Caco-2 (cell line): Measurements from ENCODE around the gene ENO3. TPM values are rescaled to one million over a fixed set of nuclear protein-coding genes. Genes with fewer than 3 reads are reported as not detected.
A peak's percentile ranks its signal among the peaks of the same experiment; 100 is the strongest.
"Not testable (repeated sequence)": the region's sequence is repeated elsewhere in the genome, so short reads cannot be mapped to it uniquely, and the experiment has no call there.

ENCODE experiments used
- BruUV-seq: library from RNA; stranded (reverse); fragments of 400-500 nt; replicated peaks from 2 replicates; lab custom pipeline; 2021; lab: Mats Ljungman, UMichigan
- CTCF ChIA-PET: fragments of 300-600 bp; sonication (Branson Sonifier 250); formaldehyde crosslinking; loops from one replicate; lab custom pipeline; 2022; ENCODE audit warnings: antibody characterized with exemption; lab: Charles Lee
- POLR2A ChIA-PET: fragments of 300-600 bp; sonication (Branson Sonifier 250); formaldehyde crosslinking; loops from one replicate; lab custom pipeline; 2022; ENCODE audit warnings: antibody characterized with exemption; lab: Charles Lee
- DNase-seq, 2 experiments: peaks; one replicate each; pipeline versions ENCODE4 v3.0.0 to v3.0.0-alpha.2; 2020 to 2022
- H3K27me3 ChIP-seq: replicated peaks from 2 replicates; pipeline ENCODE4 v1.6.0; 2011; ENCODE audit warnings: low read length; ENCODE audit not compliant: control insufficient read depth, insufficient read depth
- H3K36me3 ChIP-seq: 2 replicates; pipeline ENCODE4 v1.5.1; 2011; ENCODE audit warnings: low read length; ENCODE audit not compliant: control insufficient read depth, insufficient read depth
- H3K4me1 ChIP-seq: fragments of 250-450 bp; sonication (Bioruptor Pico); 2 replicates; pipeline ENCODE4 v1.5.1; 2020; ENCODE audit warnings: mild to moderate bottlenecking
- H3K4me3 ChIP-seq: 2 replicates; pipeline ENCODE4 v1.5.1; 2011; ENCODE audit warnings: low read depth, mild to moderate bottlenecking, control low read depth, low read length
- H3K9me3 ChIP-seq: fragments of 250-450 bp; sonication (Bioruptor Pico); 2 replicates; pipeline ENCODE4 v1.5.1; 2020; ENCODE audit warnings: mild to moderate bottlenecking, moderate library complexity
- H3K27ac Mint-ChIP-seq: one replicate; pipeline ENCODE4 v1.8.0; 2022; ENCODE audit warnings: mixed read lengths; ENCODE audit not compliant: unreplicated experiment
- H3K27me3 Mint-ChIP-seq: one replicate; pipeline ENCODE4 v1.8.0; 2022; ENCODE audit warnings: mixed read lengths; ENCODE audit not compliant: insufficient read depth, unreplicated experiment
- H3K36me3 Mint-ChIP-seq: one replicate; pipeline ENCODE4 v1.8.0; 2022; ENCODE audit warnings: mild to moderate bottlenecking, mixed read lengths; ENCODE audit not compliant: insufficient read depth, unreplicated experiment
- H3K4me1 Mint-ChIP-seq: one replicate; pipeline ENCODE4 v1.8.0; 2022; ENCODE audit warnings: low read depth, mixed read lengths; ENCODE audit not compliant: unreplicated experiment
- H3K4me3 Mint-ChIP-seq: one replicate; pipeline ENCODE4 v1.8.0; 2022; ENCODE audit warnings: mild to moderate bottlenecking, moderate library complexity, mixed read lengths; ENCODE audit not compliant: unreplicated experiment
- H3K9me3 Mint-ChIP-seq: one replicate; pipeline ENCODE4 v1.8.0; 2022; ENCODE audit warnings: mixed read lengths; ENCODE audit not compliant: unreplicated experiment
- intact Hi-C: fragments of 100-400 bp; cut with micrococcal nuclease; formaldehyde crosslinking; loops from one replicate; pipeline ENCODE4 v1.10.0; 2022; ENCODE audit not compliant: unreplicated experiment
- total RNA-seq: library from RNA; stranded (reverse); gene quantifications from 2 replicates; pipeline ENCODE4 v1.2.3, GENCODE V29; 2022
- TF ChIP-seq, protein P1 (sequence below), 2 experiments: fragments of 200-600 bp in 1 of 2; IDR thresholded peaks; 1 replicate in 1 of 2; 2 replicates in 1 of 2; pipeline versions ENCODE4 v1.5.1 to v1.8.0; 2011 to 2022; ENCODE audit warnings: antibody characterized with exemption in 1 of 2, control low read depth in 1 of 2, inconsistent platforms in 1 of 2, low read depth in 1 of 2, low read length in 1 of 2, mild to moderate bottlenecking in 1 of 2, moderate library complexity in 1 of 2; ENCODE audit not compliant: insufficient read depth in 1 of 2, severe bottlenecking in 1 of 2, unreplicated experiment in 1 of 2

ENO3 gene
- total RNA-seq, 1 experiment from 2014 or later, result 8.1 TPM

DNA sequence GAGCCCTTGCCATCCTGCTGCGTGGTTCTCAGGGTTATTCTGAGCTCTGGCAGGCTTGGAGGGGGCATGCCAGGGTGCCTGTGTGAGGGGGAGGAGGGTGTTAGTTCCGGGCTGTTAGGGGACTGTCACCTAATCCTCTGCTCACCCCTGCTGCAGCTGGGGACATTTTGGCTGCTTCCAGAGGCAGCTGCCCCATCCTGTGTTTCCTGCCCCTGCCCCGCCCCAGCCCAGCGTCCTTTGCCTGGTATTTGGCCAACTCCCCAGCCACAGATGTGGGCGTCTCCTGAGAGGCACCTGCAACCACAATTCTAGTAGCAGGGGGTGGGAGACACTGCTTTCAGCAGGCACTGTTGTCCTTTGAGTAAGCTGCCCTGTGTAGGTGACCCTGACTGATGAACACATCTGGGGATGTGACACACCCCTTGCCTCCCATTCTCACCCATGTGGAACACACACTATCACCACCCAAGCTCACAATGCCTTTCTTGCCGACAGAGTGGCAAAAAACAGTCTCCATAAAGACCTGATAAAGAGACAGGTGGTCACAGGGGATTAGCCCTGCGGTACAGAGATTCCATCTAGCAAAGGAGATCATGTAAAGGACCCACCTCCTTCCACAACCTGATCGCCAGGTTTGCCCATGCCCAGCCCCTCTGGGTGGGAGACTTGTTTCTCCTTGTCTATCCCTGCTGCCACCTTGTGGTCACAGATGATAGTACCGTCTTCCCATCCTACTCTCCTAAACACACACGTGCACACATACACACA, 47.7 kb upstream of the ENO3 start, which contains the start of gene CHRNE:
Gene CHRNE, minus strand, starts transcription at position 48 of the 768 bp plus-strand sequence. Its CDS starts 35 bp downstream, at position 13.
- Histone ChIP-seq H3K4me1 (peaks cover 3% of the 10 kb centered on the region; the same call in 1 of the 2 replicates), H3K36me3 (no peaks in the 10 kb centered on the region), H3K27me3 (no peaks in the 10 kb centered on the region), H3K9me3 (no peaks in the 10 kb centered on the region), H3K4me3 (no peak within 1 kb of the TSS)
- no peak within 1 kb of the TSS for H3K27ac Mint-ChIP-seq
- peak; percentile 70 to 78 for DNase-seq
- no peaks in the 10 kb centered on the region for H3K9me3 Mint-ChIP-seq
- intact Hi-C loops, result no loop called here
- H3K4me1 Mint-ChIP-seq, result peaks cover 10% of the 10 kb centered on the region
- no peak within 1 kb of the TSS for H3K4me3 Mint-ChIP-seq
- peaks cover 20% of the 10 kb centered on the region for H3K36me3 Mint-ChIP-seq
- TF ChIP-seq, protein P1, sequence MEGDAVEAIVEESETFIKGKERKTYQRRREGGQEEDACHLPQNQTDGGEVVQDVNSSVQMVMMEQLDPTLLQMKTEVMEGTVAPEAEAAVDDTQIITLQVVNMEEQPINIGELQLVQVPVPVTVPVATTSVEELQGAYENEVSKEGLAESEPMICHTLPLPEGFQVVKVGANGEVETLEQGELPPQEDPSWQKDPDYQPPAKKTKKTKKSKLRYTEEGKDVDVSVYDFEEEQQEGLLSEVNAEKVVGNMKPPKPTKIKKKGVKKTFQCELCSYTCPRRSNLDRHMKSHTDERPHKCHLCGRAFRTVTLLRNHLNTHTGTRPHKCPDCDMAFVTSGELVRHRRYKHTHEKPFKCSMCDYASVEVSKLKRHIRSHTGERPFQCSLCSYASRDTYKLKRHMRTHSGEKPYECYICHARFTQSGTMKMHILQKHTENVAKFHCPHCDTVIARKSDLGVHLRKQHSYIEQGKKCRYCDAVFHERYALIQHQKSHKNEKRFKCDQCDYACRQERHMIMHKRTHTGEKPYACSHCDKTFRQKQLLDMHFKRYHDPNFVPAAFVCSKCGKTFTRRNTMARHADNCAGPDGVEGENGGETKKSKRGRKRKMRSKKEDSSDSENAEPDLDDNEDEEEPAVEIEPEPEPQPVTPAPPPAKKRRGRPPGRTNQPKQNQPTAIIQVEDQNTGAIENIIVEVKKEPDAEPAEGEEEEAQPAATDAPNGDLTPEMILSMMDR (IDR thresholded peaks at IDR 0.05; ENCODE audit: insufficient read depth in 1 of 2, low read depth in 1 of 2, low read length in 1 of 2, severe bottlenecking in 1 of 2, unreplicated experiment in 1 of 2), result peak; percentile 33 to 51
- H3K27me3 Mint-ChIP-seq, result no peaks in the 10 kb centered on the region
- ChIA-PET CTCF (interaction anchor here (0.6 kb wide), 2 partner anchors 11 to 14 kb away, joined by 3 to 6 read pairs; no protein-coding TSS in a partner anchor), POLR2A (no interaction called here)
- BruUV-seq, result no TSS peak

DNA sequence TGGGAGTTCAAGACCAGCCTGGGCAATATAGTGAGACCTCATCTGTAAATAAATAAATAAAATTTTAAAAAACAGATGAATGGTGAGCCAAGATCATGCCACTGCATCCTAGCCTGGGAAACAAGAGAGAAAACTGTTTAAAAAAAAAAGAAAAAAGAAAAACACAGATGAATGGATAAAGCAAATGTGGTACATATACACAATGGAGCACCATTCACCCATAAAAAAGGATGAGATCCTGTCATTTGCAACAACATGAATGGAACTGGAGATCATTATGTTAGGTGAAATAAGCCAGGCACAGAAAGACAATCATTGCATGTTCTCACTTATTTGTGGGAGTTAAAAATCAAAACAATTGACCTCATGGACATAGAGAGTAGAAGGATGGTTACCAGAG, 44.3 kb upstream of the ENO3 start:
- H3K27me3 ChIP-seq, H3K4me3 ChIP-seq, DNase-seq, POLR2A ChIA-PET, H3K9me3 Mint-ChIP-seq, H3K4me3 Mint-ChIP-seq, intact Hi-C loops, H3K27ac Mint-ChIP-seq, H3K4me1 ChIP-seq, H3K27me3 Mint-ChIP-seq, BruUV-seq, H3K36me3 ChIP-seq, H3K9me3 ChIP-seq, H3K36me3 Mint-ChIP-seq: not testable (repeated sequence)
- CTCF ChIA-PET, result interaction anchor here (0.6 kb wide), 1 partner anchor 156 kb away, joined by 3 read pairs; no protein-coding TSS in a partner anchor
- H3K4me1 Mint-ChIP-seq, result peaks cover 10% of the 10 kb centered on the region

DNA sequence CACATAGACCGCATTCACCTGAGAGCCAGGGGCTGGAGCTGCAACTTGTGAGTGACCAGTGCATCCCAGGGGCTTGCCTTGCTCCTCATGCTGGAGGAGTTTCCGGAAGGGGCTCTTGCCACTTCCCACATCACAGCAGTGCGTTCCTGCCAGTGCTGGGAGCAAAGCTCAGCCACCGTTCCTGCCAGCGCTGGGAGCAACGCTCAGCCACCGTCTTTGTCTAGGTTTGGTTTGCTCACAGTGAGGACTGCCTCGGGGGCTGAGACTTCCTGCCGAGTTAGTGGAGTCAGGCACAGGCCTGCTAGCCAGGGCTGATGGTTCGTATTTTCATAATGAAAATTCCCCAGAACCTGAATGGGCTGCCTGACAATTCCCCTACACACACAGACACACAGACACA, 42.6 kb upstream of the ENO3 start:
- intact Hi-C loops, result no loop called here
- peaks cover 3% of the 10 kb centered on the region for H3K36me3 Mint-ChIP-seq
- peaks cover 8% of the 10 kb centered on the region for H3K4me1 ChIP-seq
- peaks cover 4% of the 10 kb centered on the region for H3K4me1 Mint-ChIP-seq
- no peak overlapping the region for H3K27ac Mint-ChIP-seq
- BruUV-seq, result no TSS peak
- no peaks in the 10 kb centered on the region for H3K36me3 ChIP-seq
- H3K4me3 Mint-ChIP-seq, result no peak overlapping the region
- TF ChIP-seq, protein P1 (IDR thresholded peaks at IDR 0.05; ENCODE audit: insufficient read depth in 1 of 2, low read depth in 1 of 2, low read length in 1 of 2, severe bottlenecking in 1 of 2, unreplicated experiment in 1 of 2), result no peak
- no peaks in the 10 kb centered on the region for H3K27me3 Mint-ChIP-seq
- no peaks in the 10 kb centered on the region for H3K9me3 Mint-ChIP-seq
- H3K4me3 ChIP-seq, result no peak overlapping the region
- H3K9me3 ChIP-seq, result no peaks in the 10 kb centered on the region
- POLR2A ChIA-PET, result interaction anchor here (0.6 to 1.9 kb wide), 2 partner anchors 32 to 118 kb away, joined by 6 to 10 read pairs; partner anchors contain the start of genes RNF167 and SLC25A11
- no peak for DNase-seq
- no peaks in the 10 kb centered on the region for H3K27me3 ChIP-seq
- CTCF ChIA-PET, result interaction anchor here (1.3 to 2.2 kb wide), 3 partner anchors 26 to 59 kb away, joined by 5 to 19 read pairs (median 13); partner anchors contain the start of genes RNF167, SLC25A11 and SPAG7
